Esophagus squamous epithelium (tissue), 5 donors: ENCODE results near the gene TBCK. TPM values are rescaled to one million over a fixed set of nuclear protein-coding genes. Genes with fewer than 3 reads are reported as not detected.

Source experiments
- DNase-seq: peaks from one replicate; lab custom pipeline; 2025; lab: John Stamatoyannopoulos, UW
- H3K27ac ChIP-seq, 4 donors: fragments of 200-600 bp; sonication (generic); one replicate each; pipeline ENCODE4 v1.5.1; 2016 to 2019; ENCODE audit warnings: mild to moderate bottlenecking in 1 of 4
- H3K27me3 ChIP-seq, 4 donors: fragments of 200-600 bp; sonication (generic); 1 replicate in 3 of 4; 2 replicates in 1 of 4; pipeline versions ENCODE4 v1.5.1 to v1.6.0; 2017 to 2021; ENCODE audit warnings: antibody characterized with exemption in 1 of 4
- H3K36me3 ChIP-seq, 3 donors: fragments of 200-600 bp; sonication (generic); one replicate each; pipeline ENCODE4 v1.5.1; 2016 to 2019
- H3K4me1 ChIP-seq, 3 donors: fragments of 200-600 bp; sonication (generic); one replicate each; pipeline ENCODE4 v1.5.1; 2017 to 2019
- H3K4me3 ChIP-seq, 4 donors: fragments of 200-600 bp; sonication (generic); 1 replicate in 3 of 4; 2 replicates in 1 of 4; pipeline ENCODE4 v1.5.1; 2016 to 2019; ENCODE audit warnings: mild to moderate bottlenecking in 2 of 4, moderate library complexity in 1 of 4
- H3K9me3 ChIP-seq, 3 donors: fragments of 200-600 bp; sonication (generic); one replicate each; pipeline ENCODE4 v1.5.1; 2016 to 2019
- CTCF ChIP-seq, 6 experiments: fragments of 450-650 bp in 4 of 6; fragments of 200-600 bp in 2 of 6; sonication (generic) in 2 of 6; IDR thresholded peaks; one replicate each; pipeline ENCODE4 v1.5.1; 2016 to 2019; ENCODE audit warnings: antibody characterized with exemption in 6 of 6, mild to moderate bottlenecking in 4 of 6, moderate library complexity in 4 of 6
- POLR2A ChIP-seq, 4 donors: fragments of 450-650 bp; IDR thresholded peaks; one replicate each; pipeline ENCODE4 v1.6.1; 2017; ENCODE audit warnings: antibody characterized with exemption in 4 of 4, mild to moderate bottlenecking in 4 of 4, moderate library complexity in 3 of 4
- WGBS, 2 donors: methylation state at CpG; one replicate each; pipeline ENCODE4 v1.1.5; 2018; 5-methylcytosine and 5-hydroxymethylcytosine counted together
- intact Hi-C: fragments of 100-400 bp; cut with DNase I; formaldehyde crosslinking; loops from one replicate; pipeline ENCODE4 v1.15.0; 2022
- total RNA-seq, 4 donors: library from RNA; depleted of rRNA; stranded (reverse); fragments of >200 nt; gene quantifications; one replicate each; pipeline ENCODE4 v1.1.0, GENCODE V29; 2016
- donor health status: DM: yes; HTN: yes; CAD: no.

Gene TBCK
- total RNA-seq, 4 donors from 2014 or later, result 14.2 to 29.8 (median 16.9) TPM

- H3K4me3 ChIP-seq, result no peak overlapping the region
- no peak overlapping the region for H3K27ac ChIP-seq
- H3K4me1 ChIP-seq, result no peaks in the 10 kb centered on the region
- no peaks in the 10 kb centered on the region for H3K9me3 ChIP-seq
- no peaks in the 10 kb centered on the region for H3K36me3 ChIP-seq
- no peak for DNase-seq
- intact Hi-C loops, result no loop called here
- no peak for TF ChIP-seq POLR2A (IDR thresholded peaks at IDR 0.05)
- TF ChIP-seq CTCF (IDR thresholded peaks at IDR 0.05), result no peak
- H3K27me3 ChIP-seq, result no peaks in the 10 kb centered on the region
- 70 to 90% methylated on average over 1 of the region's 1 CpG for WGBS, 2 donors
Observed at GRCh38 chr4:106062452-106062875, 253.5 kb downstream of the TBCK start.

GRCh38 chr4:106058921-106059320, 257.1 kb downstream of the TBCK start:
- intact Hi-C loops, result no loop called here
- no peak overlapping the region for H3K27ac ChIP-seq
- no peaks in the 10 kb centered on the region for H3K4me1 ChIP-seq
- no peaks in the 10 kb centered on the region for H3K27me3 ChIP-seq
- no peaks in the 10 kb centered on the region for H3K9me3 ChIP-seq
- no peak overlapping the region for H3K4me3 ChIP-seq
- no peak for DNase-seq
- TF ChIP-seq CTCF (IDR thresholded peaks at IDR 0.05), result no peak
- TF ChIP-seq POLR2A (IDR thresholded peaks at IDR 0.05), result no peak
- no peaks in the 10 kb centered on the region for H3K36me3 ChIP-seq

- no peak overlapping the region for H3K4me3 ChIP-seq
- no peaks in the 10 kb centered on the region for H3K9me3 ChIP-seq
- no peak for DNase-seq
- no peaks in the 10 kb centered on the region for H3K36me3 ChIP-seq
- no peaks in the 10 kb centered on the region for H3K27me3 ChIP-seq
- TF ChIP-seq CTCF (IDR thresholded peaks at IDR 0.05), result no peak
- TF ChIP-seq POLR2A (IDR thresholded peaks at IDR 0.05), result no peak
- H3K4me1 ChIP-seq, result no peaks in the 10 kb centered on the region
- H3K27ac ChIP-seq, result no peak overlapping the region
- intact Hi-C loops, result no loop called here
Observed at GRCh38 chr4:106056914-106057313, 259.1 kb downstream of the TBCK start.

GRCh38 chr4:106051514-106051913, 264.5 kb downstream of the TBCK start:
- intact Hi-C loops, result no loop called here
- DNase-seq, result no peak
- 70 to 90% methylated on average over 1 of the region's 1 CpG for WGBS, 2 donors

GRCh38 chr4:106049490-106049889, 266.5 kb downstream of the TBCK start:
- H3K27ac ChIP-seq, result no peak overlapping the region
- H3K4me1 ChIP-seq, result peaks cover 0 to 6% (median 0%) of the 10 kb centered on the region in 3 donors
- no peaks in the 10 kb centered on the region for H3K9me3 ChIP-seq
- no peak for DNase-seq
- no peaks in the 10 kb centered on the region for H3K27me3 ChIP-seq
- intact Hi-C loops, result no loop called here
- TF ChIP-seq CTCF (IDR thresholded peaks at IDR 0.05) (no peak), POLR2A (IDR thresholded peaks at IDR 0.05) (no peak)
- peaks cover 0 to 12% (median 0%) of the 10 kb centered on the region in 3 donors for H3K36me3 ChIP-seq
- no peak overlapping the region for H3K4me3 ChIP-seq

More at GRCh38 chr4:106051514-106051913, 264.5 kb downstream of the TBCK start:
- Histone ChIP-seq H3K4me3 (no peak overlapping the region), H3K27ac (no peak overlapping the region), H3K4me1 (peaks cover 0 to 6% (median 0%) of the 10 kb centered on the region in 3 donors), H3K9me3 (no peaks in the 10 kb centered on the region), H3K36me3 (no peaks in the 10 kb centered on the region), H3K27me3 (no peaks in the 10 kb centered on the region)
- TF ChIP-seq POLR2A (IDR thresholded peaks at IDR 0.05), result no peak
- no peak for TF ChIP-seq CTCF (IDR thresholded peaks at IDR 0.05)
